H9 (cell line): Measurements from ENCODE around the gene TMCO6. TPM values are rescaled to one million over a fixed set of nuclear protein-coding genes. Genes with fewer than 3 reads are reported as not detected.
A peak's percentile ranks its signal among the peaks of the same experiment; 100 is the strongest.
"Not testable (repeated sequence)": the region's sequence is repeated elsewhere in the genome, so short reads cannot be mapped to it uniquely, and the experiment has no call there.

Experiments used
- DNase-seq: peaks from one replicate; pipeline ENCODE4 v3.0.0-alpha.2; 2017
- H2AFZ ChIP-seq: one replicate; pipeline ENCODE4 v1.6.1; 2013; ENCODE audit warnings: mild to moderate bottlenecking, low read length, control low read depth, moderate library complexity
- H2AK5ac ChIP-seq: 2 replicates; pipeline ENCODE4 v1.6.1; 2013; ENCODE audit warnings: low read length, control low read depth, mixed read lengths; ENCODE audit not compliant: insufficient read length
- H2BK120ac ChIP-seq: one replicate; pipeline ENCODE4 v1.6.1; 2013; ENCODE audit warnings: low read depth, mild to moderate bottlenecking, low read length, control low read depth, inconsistent platforms; ENCODE audit not compliant: poor library complexity, severe bottlenecking
- H2BK12ac ChIP-seq: 2 replicates; pipeline ENCODE4 v1.6.1; 2013; ENCODE audit warnings: low read length, control low read depth, mixed read lengths, low read depth; ENCODE audit not compliant: insufficient read length
- H2BK15ac ChIP-seq: 2 replicates; pipeline ENCODE4 v1.6.1; 2013; ENCODE audit warnings: low read depth, low read length, control low read depth
- H2BK20ac ChIP-seq: one replicate; pipeline ENCODE4 v1.6.1; 2013; ENCODE audit warnings: low read depth, mild to moderate bottlenecking, low read length, control low read depth, inconsistent platforms; ENCODE audit not compliant: poor library complexity, severe bottlenecking
- H2BK5ac ChIP-seq: 2 replicates; pipeline ENCODE4 v1.6.1; 2013; ENCODE audit warnings: low read length, control low read depth, mixed read lengths; ENCODE audit not compliant: insufficient read length
- H3K14ac ChIP-seq: 2 replicates; pipeline ENCODE4 v1.6.1; 2013; ENCODE audit warnings: low read length, control low read depth; ENCODE audit not compliant: insufficient read depth
- H3K18ac ChIP-seq: 2 replicates; pipeline ENCODE4 v1.6.1; 2013; ENCODE audit warnings: low read depth, mild to moderate bottlenecking, mixed read lengths, low read length, control low read depth; ENCODE audit not compliant: insufficient read length
- H3K23ac ChIP-seq: 2 replicates; pipeline ENCODE4 v1.6.1; 2013; ENCODE audit warnings: low read length, control low read depth, mixed read lengths, low read depth; ENCODE audit not compliant: insufficient read length
- H3K23me2 ChIP-seq: 2 replicates; pipeline ENCODE4 v1.6.1; 2013; ENCODE audit warnings: low read depth, mild to moderate bottlenecking, mixed read lengths, low read length, control low read depth; ENCODE audit not compliant: insufficient read length, poor library complexity, severe bottlenecking
- H3K27ac ChIP-seq: 2 replicates; pipeline ENCODE4 v1.5.1; 2013; ENCODE audit warnings: low read length, control low read depth, mixed read lengths, low read depth; ENCODE audit not compliant: insufficient read length
- H3K27me3 ChIP-seq: 2 replicates; pipeline ENCODE4 v1.6.1; 2013; ENCODE audit warnings: low read length, control low read depth, inconsistent platforms; ENCODE audit not compliant: insufficient read depth
- H3K4ac ChIP-seq: 2 replicates; pipeline ENCODE4 v1.6.1; 2013; ENCODE audit warnings: low read depth, mild to moderate bottlenecking, control low read depth, inconsistent platforms, low read length, moderate library complexity
- H3K4me1 ChIP-seq: 2 replicates; pipeline ENCODE4 v1.6.1; 2013; ENCODE audit warnings: low read length, control low read depth, inconsistent platforms; ENCODE audit not compliant: insufficient read depth
- H3K4me2 ChIP-seq: 2 replicates; pipeline ENCODE4 v1.6.1; 2013; ENCODE audit warnings: low read length, control low read depth, mixed read lengths; ENCODE audit not compliant: insufficient read length, insufficient read depth
- H3K56ac ChIP-seq: 2 replicates; pipeline ENCODE4 v1.6.1; 2013; ENCODE audit warnings: low read depth, mild to moderate bottlenecking, mixed read lengths, low read length, control low read depth; ENCODE audit not compliant: insufficient read length
- H3K79me1 ChIP-seq: 2 replicates; pipeline ENCODE4 v1.6.1; 2013; ENCODE audit warnings: low read depth, mild to moderate bottlenecking, moderate library complexity, low read length, control low read depth, inconsistent platforms; ENCODE audit not compliant: insufficient read depth, poor library complexity, severe bottlenecking
- H3K79me2 ChIP-seq: 2 replicates; pipeline ENCODE4 v1.6.1; 2013; ENCODE audit warnings: low read length, control low read depth, inconsistent platforms; ENCODE audit not compliant: insufficient read depth
- H3K9ac ChIP-seq: 2 replicates; pipeline ENCODE4 v1.6.1; 2013; ENCODE audit warnings: low read length, control low read depth, mixed read lengths; ENCODE audit not compliant: insufficient read length; ENCODE audit errors: extremely low read depth
- H3K9me3 ChIP-seq: one replicate; pipeline ENCODE4 v1.6.1; 2013; ENCODE audit warnings: low read depth, low read length, inconsistent platforms; ENCODE audit not compliant: control insufficient read depth
- H3T11ph ChIP-seq: one replicate; pipeline ENCODE4 v1.6.1; 2013; ENCODE audit warnings: mild to moderate bottlenecking, low read length, control low read depth, inconsistent platforms
- H4K20me1 ChIP-seq: one replicate; pipeline ENCODE4 v1.6.1; 2013; ENCODE audit not compliant: control insufficient read depth, insufficient read length, insufficient read depth
- H4K5ac ChIP-seq: 2 replicates; pipeline ENCODE4 v1.6.1; 2013; ENCODE audit warnings: low read depth, mild to moderate bottlenecking, mixed read lengths, low read length, control low read depth; ENCODE audit not compliant: insufficient read length
- H4K8ac ChIP-seq: replicated peaks from 2 replicates; pipeline ENCODE4 v1.6.1; 2013; ENCODE audit warnings: low read length, control low read depth, mixed read lengths, low read depth; ENCODE audit not compliant: insufficient read length
- H4K91ac ChIP-seq: 2 replicates; pipeline ENCODE4 v1.6.1; 2013; ENCODE audit warnings: low read depth, mild to moderate bottlenecking, moderate library complexity, mixed read lengths, low read length, control low read depth; ENCODE audit not compliant: insufficient read length
- H3K27ac Mint-ChIP-seq, 3 experiments: 2 replicates in 2 of 3; 3 replicates in 1 of 3; pipeline ENCODE4 v1.8.0; 2020 to 2021; ENCODE audit warnings: mixed read lengths in 3 of 3, mild to moderate bottlenecking in 1 of 3, moderate library complexity in 1 of 3
- H3K27me3 Mint-ChIP-seq: 2 replicates; pipeline ENCODE4 v1.8.0; 2021; ENCODE audit warnings: low read depth, mild to moderate bottlenecking, moderate library complexity, mixed read lengths
- H3K36me3 Mint-ChIP-seq, 3 experiments: 2 replicates in 2 of 3; 3 replicates in 1 of 3; pipeline ENCODE4 v1.8.0; 2020 to 2021; ENCODE audit warnings: low read depth in 3 of 3, mixed read lengths in 3 of 3; ENCODE audit not compliant: insufficient read depth in 1 of 3
- H3K4me1 Mint-ChIP-seq, 2 experiments: 2 replicates each; pipeline ENCODE4 v1.8.0; 2020; ENCODE audit warnings: mixed read lengths in 2 of 2
- H3K4me3 Mint-ChIP-seq, 2 experiments: 2 replicates in 1 of 2; 3 replicates in 1 of 2; pipeline ENCODE4 v1.8.0; 2020 to 2021; ENCODE audit warnings: mild to moderate bottlenecking in 2 of 2, mixed read lengths in 2 of 2, moderate library complexity in 1 of 2
- H3K9me3 Mint-ChIP-seq, 2 experiments: 2 replicates in 1 of 2; 3 replicates in 1 of 2; pipeline ENCODE4 v1.8.0; 2020; ENCODE audit warnings: mild to moderate bottlenecking in 2 of 2, mixed read lengths in 2 of 2, moderate library complexity in 1 of 2
- CTCF ChIP-seq: fragments of 200-600 bp; sonication (generic); conservative IDR thresholded peaks from 3 replicates; pipeline ENCODE4 v1.8.0; 2021; ENCODE audit warnings: antibody characterized with exemption, mild to moderate bottlenecking
- WGBS: extraction: QIAGEN DNeasy Blood & Tissue Kit; methylation state at CpG from one replicate; pipeline ENCODE4 v1.1.7; 2013; ENCODE audit warnings: missing lambda C conversion rate, low lambda C conversion rate, mixed read lengths; ENCODE audit not compliant: insufficient read length; ENCODE audit errors: extremely low coverage; 5-methylcytosine and 5-hydroxymethylcytosine counted together
- total RNA-seq: library from RNA; stranded (reverse); gene quantifications from 2 replicates; pipeline ENCODE4 v1.2.1, GENCODE V29; 2021

The TMCO6 gene
- total RNA-seq, 1 experiment from 2014 or later, result 39.3 TPM

GRCh38 chr5:140591747-140592372 lies 47.4 kb upstream of the TMCO6 start:
- Histone ChIP-seq H3K79me2 (no peaks in the 10 kb centered on the region), H2BK20ac (no peak overlapping the region), H4K5ac (no peak overlapping the region), H3K27me3 (no peaks in the 10 kb centered on the region), H3K23me2 (no peaks in the 10 kb centered on the region), H2AK5ac (no peak overlapping the region), H3K27ac (no peak overlapping the region), H3K9ac (no peak overlapping the region), H3K9me3 (no peaks in the 10 kb centered on the region), H3K4me2 (no peak overlapping the region), H3K18ac (no peak overlapping the region), H3K56ac (no peak overlapping the region), H3T11ph (no peak overlapping the region), H3K4ac (no peak overlapping the region), H2AFZ (no peak overlapping the region), H3K23ac (no peak overlapping the region), H2BK5ac (no peak overlapping the region), H3K79me1 (no peaks in the 10 kb centered on the region), H3K4me1 (no peaks in the 10 kb centered on the region), H2BK120ac (no peak overlapping the region), H3K14ac (no peak overlapping the region), H2BK15ac (no peak overlapping the region), H4K20me1 (no peaks in the 10 kb centered on the region), H2BK12ac (no peak overlapping the region), H4K91ac (no peak overlapping the region), H4K8ac (no peak overlapping the region)
- no CpG with 5 or more reads among the region's 5 CpGs for WGBS
- Mint-ChIP-seq H3K4me3 (no peak overlapping the region), H3K9me3 (no peaks in the 10 kb centered on the region; a peak in 2 of 5 replicates), H3K4me1 (peaks cover 5 to 6% of the 10 kb centered on the region in 2 experiments), H3K36me3 (no peaks in the 10 kb centered on the region), H3K27ac (no peak overlapping the region; a peak in 1 of 7 replicates), H3K27me3 (peaks cover 2% of the 10 kb centered on the region)
- TF ChIP-seq CTCF, result no peak
- DNase-seq, result no peak

DNA sequence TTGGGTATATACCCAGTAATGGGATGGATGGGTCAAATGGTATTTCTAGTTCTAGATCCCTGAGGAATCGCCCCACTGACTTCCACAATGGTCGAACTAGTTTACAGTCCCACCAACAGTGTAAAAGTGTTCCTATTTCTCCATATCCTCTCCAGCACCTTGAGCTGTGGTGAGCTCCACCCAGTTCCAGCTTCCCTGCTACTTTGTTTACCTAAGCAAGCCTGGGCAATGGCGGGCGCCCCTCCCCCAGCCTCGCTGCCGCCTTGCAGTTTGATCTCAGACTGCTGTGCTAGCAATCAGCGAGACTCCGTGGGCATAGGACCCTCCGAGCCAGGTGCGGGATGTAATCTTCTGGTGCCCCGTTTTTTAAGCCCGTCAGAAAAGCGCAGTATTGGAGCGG lies 46.2 kb upstream of the TMCO6 start:
- H2AFZ ChIP-seq, result not testable (repeated sequence)

More for the DNA sequence above, 46.2 kb upstream of the TMCO6 start:
- WGBS, result no CpG with 5 or more reads among the region's 14 CpGs
- H2BK5ac ChIP-seq, H3K4me1 Mint-ChIP-seq, H3T11ph ChIP-seq, H2BK20ac ChIP-seq, H3K23me2 ChIP-seq, H3K4me2 ChIP-seq, H3K79me2 ChIP-seq, H3K9me3 Mint-ChIP-seq, H4K91ac ChIP-seq, H4K8ac ChIP-seq, H2BK120ac ChIP-seq, H3K4ac ChIP-seq, H4K5ac ChIP-seq, H3K56ac ChIP-seq, H3K27me3 Mint-ChIP-seq, H2BK15ac ChIP-seq, H3K9me3 ChIP-seq, DNase-seq, H3K27ac ChIP-seq, H2AK5ac ChIP-seq, H3K36me3 Mint-ChIP-seq, H3K18ac ChIP-seq, H4K20me1 ChIP-seq, H2BK12ac ChIP-seq, H3K23ac ChIP-seq, H3K4me1 ChIP-seq, H3K79me1 ChIP-seq, H3K27me3 ChIP-seq: not testable (repeated sequence)
- peak overlapping the region in 2 of 3 experiments; percentile 31 to 79; a peak in 2 of 7 replicates for H3K27ac Mint-ChIP-seq
- H3K4me3 Mint-ChIP-seq, result peak overlapping the region in 1 of 2 experiments; percentile 54; a peak in 3 of 5 replicates
- Histone ChIP-seq H3K9ac (peak overlapping the region; percentile 42), H3K14ac (peak overlapping the region; percentile 78)
